Duodenal mucosa (tissue), 2 donors: ENCODE data around the gene HMCES.

Experiments used
- H3K27ac ChIP-seq: one replicate; pipeline ENCODE4 v1.7.0; 2013; ENCODE audit warnings: low read depth, low read length
- H3K27me3 ChIP-seq, 2 donors: one replicate each; pipeline ENCODE4 v1.7.0; 2013; ENCODE audit warnings: low read length in 2 of 2, control low read depth in 1 of 2; ENCODE audit not compliant: insufficient read depth in 2 of 2, control insufficient read depth in 1 of 2
- H3K36me3 ChIP-seq, 2 donors: one replicate each; pipeline ENCODE4 v1.7.0; 2013; ENCODE audit warnings: low read length in 2 of 2, control low read depth in 1 of 2; ENCODE audit not compliant: insufficient read depth in 2 of 2, control insufficient read depth in 1 of 2
- H3K4me1 ChIP-seq, 2 donors: one replicate each; pipeline ENCODE4 v1.7.0; 2013; ENCODE audit warnings: low read length in 2 of 2, control low read depth in 1 of 2; ENCODE audit not compliant: insufficient read depth in 2 of 2, control insufficient read depth in 1 of 2
- H3K4me3 ChIP-seq, 2 donors: one replicate each; pipeline ENCODE4 v1.7.0; 2013; ENCODE audit warnings: low read length in 2 of 2, low read depth in 1 of 2
- H3K9ac ChIP-seq, 2 donors: one replicate each; pipeline ENCODE4 v1.7.0; 2013; ENCODE audit warnings: low read length in 2 of 2, low read depth in 1 of 2
- H3K9me3 ChIP-seq, 2 donors: one replicate each; pipeline ENCODE4 v1.7.0; 2013; ENCODE audit warnings: low read length in 2 of 2, control low read depth in 1 of 2; ENCODE audit not compliant: control insufficient read depth in 1 of 2

HMCES gene

DNA sequence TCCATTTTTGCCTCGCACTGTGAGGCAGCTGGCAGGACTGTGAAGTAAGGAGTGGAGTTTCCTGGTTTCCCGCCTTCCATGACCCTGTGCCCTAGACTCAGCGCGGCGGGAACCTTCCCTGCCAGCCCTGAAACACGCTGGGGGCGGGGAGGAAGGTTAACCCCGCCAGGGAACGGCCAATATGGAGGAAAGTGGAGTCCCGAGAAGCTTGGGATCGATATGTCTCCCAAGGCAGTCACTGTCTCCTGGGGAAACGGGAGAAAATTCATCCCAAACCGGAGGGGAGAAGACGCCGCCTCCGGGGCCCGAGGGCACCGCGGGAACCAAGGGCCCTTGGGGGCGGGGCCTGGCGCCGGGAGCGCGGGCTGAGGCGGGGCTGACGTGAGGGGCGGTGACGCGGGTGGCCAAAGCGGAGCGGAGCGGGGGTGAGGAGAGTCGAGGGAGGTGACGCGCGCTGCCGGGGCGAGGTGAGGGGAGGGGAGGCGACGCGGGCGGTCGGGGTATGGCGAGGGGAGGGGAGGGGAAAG is at the start of gene HMCES:
TSS of gene HMCES (plus strand) at position 432 of the 527 bp plus-strand sequence. CDS start 863 bp downstream, outside the sequence.
- peak within 1 kb of the TSS; percentile 94 to 95 for H3K4me3 ChIP-seq
- peaks cover 32 to 40% of the 10 kb centered on the region in 2 donors for H3K36me3 ChIP-seq
- peaks cover 22 to 27% of the 10 kb centered on the region in 2 donors for H3K4me1 ChIP-seq
- peak within 1 kb of the TSS; percentile 86 to 88 for H3K9ac ChIP-seq
- no peaks in the 10 kb centered on the region for H3K9me3 ChIP-seq
- no peaks in the 10 kb centered on the region for H3K27me3 ChIP-seq
- H3K27ac ChIP-seq, result peak within 1 kb of the TSS; percentile 86

DNA sequence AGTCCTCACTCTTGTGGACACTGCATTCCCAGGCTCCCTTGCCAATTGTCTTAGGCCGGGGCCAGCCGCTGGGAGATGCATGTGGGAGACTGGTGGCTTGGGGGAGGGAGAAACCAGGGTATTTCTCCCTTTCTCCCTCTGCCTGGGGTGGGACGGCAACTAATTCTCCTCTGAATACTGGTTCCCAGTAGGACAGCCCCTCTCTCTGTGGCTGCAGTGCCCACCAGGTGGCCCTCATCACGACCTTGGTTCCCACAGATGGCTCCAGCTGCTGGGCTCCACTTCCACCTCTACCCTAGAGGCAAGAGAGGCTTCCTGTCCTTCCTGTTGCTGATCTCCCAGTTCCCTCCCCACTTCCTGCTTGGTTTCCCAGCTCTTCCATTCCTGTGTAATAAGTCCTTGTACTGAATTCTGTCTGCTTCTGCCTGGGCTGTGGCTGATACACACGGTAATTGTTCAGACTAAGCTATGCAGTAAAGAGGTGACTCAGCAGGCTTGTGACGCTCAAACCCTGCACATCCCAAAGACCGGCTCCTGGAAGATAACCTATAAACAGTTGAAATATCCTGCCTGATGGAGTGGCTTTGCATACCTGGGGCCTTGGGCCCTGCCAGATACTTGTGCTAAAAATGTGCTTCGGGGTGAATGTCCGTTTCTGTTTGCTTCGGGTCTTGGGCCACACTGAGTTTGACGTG is 49.6 kb upstream of the HMCES start:
- H3K36me3 ChIP-seq, result no peaks in the 10 kb centered on the region
- no peaks in the 10 kb centered on the region for H3K9me3 ChIP-seq
- no peak overlapping the region for H3K9ac ChIP-seq
- H3K27ac ChIP-seq, result no peak overlapping the region
- H3K27me3 ChIP-seq, result no peaks in the 10 kb centered on the region
- H3K4me1 ChIP-seq, result peaks cover 17 to 23% of the 10 kb centered on the region in 2 donors
- H3K4me3 ChIP-seq, result no peak overlapping the region

- Histone ChIP-seq H3K9me3 (no peaks in the 10 kb centered on the region), H3K27ac (no peak overlapping the region), H3K4me1 (peaks cover 14% of the 10 kb centered on the region in 2 donors), H3K36me3 (no peaks in the 10 kb centered on the region), H3K4me3 (no peak overlapping the region), H3K9ac (no peak overlapping the region), H3K27me3 (no peaks in the 10 kb centered on the region)
Measured at GRCh38 chr3:129230311-129231019, 48.2 kb upstream of the HMCES start.

GRCh38 chr3:129231331-129232119 is 47.1 kb upstream of the HMCES start:
- Histone ChIP-seq H3K4me3 (no peak overlapping the region), H3K27ac (no peak overlapping the region)

GRCh38 chr3:129233538-129233937 is 45.1 kb upstream of the HMCES start:
- Histone ChIP-seq H3K4me1 (peaks cover 7 to 12% of the 10 kb centered on the region in 2 donors), H3K27me3 (no peaks in the 10 kb centered on the region), H3K36me3 (no peaks in the 10 kb centered on the region), H3K27ac (no peak overlapping the region), H3K9ac (no peak overlapping the region), H3K4me3 (no peak overlapping the region), H3K9me3 (no peaks in the 10 kb centered on the region)

More at GRCh38 chr3:129231331-129232119, 47.1 kb upstream of the HMCES start:
- Histone ChIP-seq H3K9me3 (no peaks in the 10 kb centered on the region), H3K36me3 (no peaks in the 10 kb centered on the region), H3K9ac (no peak overlapping the region), H3K27me3 (no peaks in the 10 kb centered on the region), H3K4me1 (peaks cover 13 to 14% of the 10 kb centered on the region in 2 donors)

DNA sequence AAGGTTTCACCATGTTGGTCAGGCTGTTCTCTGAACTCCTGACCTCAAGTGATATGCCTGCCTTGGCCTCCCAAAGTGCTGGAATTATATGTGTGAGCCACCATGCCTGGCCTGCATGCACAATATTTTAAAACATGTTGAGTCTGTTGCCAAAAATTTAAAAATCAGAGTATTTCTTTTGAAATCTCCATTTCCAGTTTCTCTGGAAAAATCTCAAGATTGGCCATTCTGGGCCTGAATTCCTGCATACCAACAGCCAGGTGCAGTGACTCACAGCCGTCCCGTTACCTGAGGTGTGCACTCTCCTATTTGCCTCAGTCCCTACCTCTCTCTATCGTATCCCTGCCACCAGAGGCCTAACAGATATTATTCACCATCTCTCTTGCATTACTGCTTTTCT is 44.2 kb upstream of the HMCES start:
- H3K27ac ChIP-seq, result no peak overlapping the region
- H3K9me3 ChIP-seq, result no peaks in the 10 kb centered on the region
- H3K4me3 ChIP-seq, result no peak overlapping the region
- no peak overlapping the region for H3K9ac ChIP-seq
- H3K27me3 ChIP-seq, result no peaks in the 10 kb centered on the region
- H3K4me1 ChIP-seq, result peaks cover 0 to 17% of the 10 kb centered on the region in 2 donors
- no peaks in the 10 kb centered on the region for H3K36me3 ChIP-seq

GRCh38 chr3:129235344-129235917 is 43.2 kb upstream of the HMCES start:
- Histone ChIP-seq H3K27ac (no peak overlapping the region), H3K4me3 (no peak overlapping the region), H3K4me1 (peaks cover 0 to 14% of the 10 kb centered on the region in 2 donors)

DNA sequence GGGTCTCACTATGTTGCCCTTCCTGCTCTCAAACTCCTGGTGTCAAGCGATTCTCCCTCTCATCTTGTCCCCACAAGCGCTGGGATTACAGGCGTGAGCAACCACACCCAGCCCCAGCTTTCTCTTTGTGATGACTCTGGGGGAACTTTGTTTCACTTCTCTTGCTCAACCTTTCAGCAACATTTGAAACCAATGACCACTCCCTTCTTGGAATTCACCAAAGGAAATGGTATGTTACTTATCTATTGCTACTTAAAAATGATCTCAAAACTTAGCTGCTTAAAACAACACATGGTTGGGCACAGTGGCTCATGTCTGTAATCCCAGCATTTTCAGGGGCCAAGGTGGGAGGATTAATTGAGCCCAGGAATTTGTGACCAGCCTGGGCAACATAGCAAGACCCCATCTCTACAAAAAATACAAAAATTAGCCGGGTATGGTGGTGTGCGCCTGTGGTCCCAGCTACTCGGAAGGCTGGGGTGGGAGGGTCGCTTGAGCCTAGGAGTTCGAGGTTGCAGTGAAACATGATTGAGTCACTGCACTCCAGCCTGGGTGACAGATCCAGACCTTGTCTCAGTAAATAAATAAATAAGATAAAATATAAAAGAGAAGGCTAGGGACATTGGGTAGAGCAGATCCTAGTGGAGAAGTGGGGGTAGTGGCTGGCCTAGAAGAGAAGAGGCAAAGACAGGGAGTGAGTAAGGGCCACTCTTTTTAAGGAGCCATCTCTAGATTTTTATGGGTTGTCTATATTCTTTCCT is 39.5 kb upstream of the HMCES start:
- Histone ChIP-seq H3K36me3 (no peaks in the 10 kb centered on the region), H3K27ac (no peak overlapping the region), H3K9ac (no peak overlapping the region), H3K9me3 (no peaks in the 10 kb centered on the region), H3K4me3 (no peak overlapping the region), H3K4me1 (peaks cover 0 to 12% of the 10 kb centered on the region in 2 donors), H3K27me3 (no peaks in the 10 kb centered on the region)

More at GRCh38 chr3:129235344-129235917, 43.2 kb upstream of the HMCES start:
- Histone ChIP-seq H3K36me3 (no peaks in the 10 kb centered on the region), H3K9ac (no peak overlapping the region), H3K9me3 (no peaks in the 10 kb centered on the region), H3K27me3 (no peaks in the 10 kb centered on the region)

DNA sequence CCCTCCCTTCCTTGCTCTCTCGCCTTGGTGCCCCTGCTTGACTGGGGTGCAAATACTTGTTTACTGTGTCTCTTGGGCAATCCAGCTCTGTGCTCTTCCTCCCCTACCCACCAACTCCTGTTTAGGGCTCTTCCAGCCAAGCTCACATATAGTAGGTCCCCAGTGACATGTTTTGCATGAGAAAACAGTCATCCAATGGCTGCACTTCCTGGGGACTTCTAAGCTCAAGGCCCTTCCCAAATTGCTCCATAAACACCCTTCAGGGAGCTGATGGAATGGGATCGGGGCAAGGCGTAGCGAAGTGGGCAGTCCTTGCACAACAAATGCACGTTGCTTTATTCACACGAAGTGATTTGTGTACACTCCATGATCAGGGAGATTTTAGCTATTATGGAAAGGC is 38.7 kb upstream of the HMCES start:
- Histone ChIP-seq H3K9me3 (no peaks in the 10 kb centered on the region), H3K4me3 (no peak overlapping the region), H3K27me3 (no peaks in the 10 kb centered on the region), H3K36me3 (no peaks in the 10 kb centered on the region), H3K9ac (no peak overlapping the region), H3K27ac (no peak overlapping the region), H3K4me1 (peaks cover 0 to 8% of the 10 kb centered on the region in 2 donors)
